Measurements from ENCODE around the gene IFNL1.

Gene IFNL1

GRCh38 chr19:39318071-39318470 is 21.9 kb downstream of the IFNL1 start:
- Mint-ChIP-seq H3K36me3 (ENCODE audit: low read depth) (peaks cover 7% of the 10 kb centered on the region), H3K9me3 (no peaks in the 10 kb centered on the region), H3K4me3 (peak overlapping the region in 1 of 3 experiments; percentile 17), H3K4me1 (peaks cover 9% of the 10 kb centered on the region), H3K27me3 (ENCODE audit: low read depth) (peaks cover 27% of the 10 kb centered on the region), H3K27ac (no peak overlapping the region)
- no peak for TF ChIP-seq CTCF (IDR thresholded peaks at IDR 0.05; ENCODE audit: unreplicated experiment in 3 of 3)

- Mint-ChIP-seq H3K27ac (no peak overlapping the region), H3K36me3 (ENCODE audit: low read depth) (peaks cover 4% of the 10 kb centered on the region), H3K9me3 (no peaks in the 10 kb centered on the region), H3K4me3 (peak overlapping the region; percentile 75 to 88 (median 86)), H3K27me3 (ENCODE audit: low read depth) (peaks cover 27% of the 10 kb centered on the region), H3K4me1 (peaks cover 9% of the 10 kb centered on the region)
- TF ChIP-seq CTCF (IDR thresholded peaks at IDR 0.05; ENCODE audit: unreplicated experiment in 3 of 3) = no peak
Observed at GRCh38 chr19:39318690-39319089, 22.5 kb downstream of the IFNL1 start.

- TF ChIP-seq CTCF (IDR thresholded peaks at IDR 0.05; ENCODE audit: unreplicated experiment in 3 of 3) = no peak
- Mint-ChIP-seq H3K4me3 (peak overlapping the region; percentile 75 to 88 (median 86)), H3K27ac (no peak overlapping the region), H3K36me3 (ENCODE audit: low read depth) (peaks cover 3% of the 10 kb centered on the region), H3K4me1 (peaks cover 9% of the 10 kb centered on the region), H3K9me3 (no peaks in the 10 kb centered on the region), H3K27me3 (ENCODE audit: low read depth) (peaks cover 31% of the 10 kb centered on the region)
Observed at GRCh38 chr19:39319098-39319891, 23.1 kb downstream of the IFNL1 start.

GRCh38 chr19:39319892-39320248 is 23.7 kb downstream of the IFNL1 start:
- H3K9me3 Mint-ChIP-seq = no peaks in the 10 kb centered on the region
- no peak for TF ChIP-seq CTCF (IDR thresholded peaks at IDR 0.05; ENCODE audit: unreplicated experiment in 3 of 3)

GRCh38 chr19:39321117-39321831 is 25.1 kb downstream of the IFNL1 start:
- H3K9me3 Mint-ChIP-seq = no peaks in the 10 kb centered on the region
- H3K27me3 Mint-ChIP-seq (ENCODE audit: low read depth) = peaks cover 31% of the 10 kb centered on the region
- no peak for TF ChIP-seq CTCF (IDR thresholded peaks at IDR 0.05; ENCODE audit: unreplicated experiment in 3 of 3)
- H3K4me1 Mint-ChIP-seq = peaks cover 9% of the 10 kb centered on the region
- H3K36me3 Mint-ChIP-seq (ENCODE audit: low read depth) = no peaks in the 10 kb centered on the region
- no peak overlapping the region for H3K27ac Mint-ChIP-seq
- H3K4me3 Mint-ChIP-seq = peak overlapping the region; percentile 80 to 82 (median 80)

More at GRCh38 chr19:39319892-39320248, 23.7 kb downstream of the IFNL1 start:
- Mint-ChIP-seq H3K4me3 (peak overlapping the region; percentile 75 to 88 (median 86)), H3K4me1 (peaks cover 9% of the 10 kb centered on the region), H3K36me3 (ENCODE audit: low read depth) (peaks cover 3% of the 10 kb centered on the region), H3K27ac (no peak overlapping the region), H3K27me3 (ENCODE audit: low read depth) (peaks cover 31% of the 10 kb centered on the region)

All from nephron (organoid).